SU-DHL-6 (cell line): ENCODE results near the gene TRPT1.

Experiments used
- H2AFZ ChIP-seq: fragments of 200-600 bp; sonication (generic); 2 replicates; pipeline ENCODE4 v1.6.1; 2014; ENCODE audit warnings: low read depth, mild to moderate bottlenecking, moderate library complexity, mixed read lengths, antibody characterized with exemption, low read length; ENCODE audit not compliant: severe bottlenecking
- H3F3A ChIP-seq: fragments of 200-600 bp; shearing (Covaris generic); 2 replicates; pipeline ENCODE4 v1.6.0; 2016; ENCODE audit warnings: antibody characterized with exemption, mild to moderate bottlenecking; ENCODE audit not compliant: insufficient read depth
- H3K27ac ChIP-seq: fragments of 200-600 bp; sonication (generic); 2 replicates; pipeline ENCODE4 v1.5.1; 2016; ENCODE audit warnings: low read depth, mild to moderate bottlenecking, low read length, moderate library complexity, mixed read lengths
- H3K27me3 ChIP-seq: fragments of 200-600 bp; sonication (generic), shearing (Covaris generic); 2 replicates; pipeline ENCODE4 v1.6.0; 2014; ENCODE audit warnings: mild to moderate bottlenecking, low read length
- H3K36me3 ChIP-seq: fragments of 200-600 bp; sonication (generic); 2 replicates; pipeline ENCODE4 v1.6.1; 2014; ENCODE audit warnings: mild to moderate bottlenecking, low read length, mixed read lengths
- H3K4me2 ChIP-seq: fragments of 300-600, 200-600 bp; shearing (Covaris generic), sonication (generic); 2 replicates; pipeline ENCODE4 v1.6.0; 2014; ENCODE audit warnings: low read length, low read depth, mild to moderate bottlenecking; ENCODE audit not compliant: poor library complexity, severe bottlenecking
- H3K4me3 ChIP-seq: fragments of 200-600 bp; sonication (generic); 2 replicates; pipeline ENCODE4 v1.5.1; 2014; ENCODE audit warnings: antibody characterized with exemption, low read length, mild to moderate bottlenecking, mixed read lengths; ENCODE audit not compliant: insufficient read depth, poor library complexity, severe bottlenecking
- H3K79me2 ChIP-seq: fragments of 200-600 bp; sonication (generic); 2 replicates; pipeline ENCODE4 v1.6.1; 2014; ENCODE audit warnings: mild to moderate bottlenecking, low read length, moderate library complexity; ENCODE audit not compliant: insufficient read depth
- H3K9ac ChIP-seq: fragments of 200-600 bp; sonication (generic); 2 replicates; pipeline ENCODE4 v1.7.0; 2014; ENCODE audit warnings: mild to moderate bottlenecking, low read length
- H3K9me2 ChIP-seq: fragments of 200-600 bp; sonication (generic); replicated peaks from 2 replicates; pipeline ENCODE4 v1.6.1; 2014; ENCODE audit warnings: low read length; ENCODE audit not compliant: insufficient read depth
- H3K9me3 ChIP-seq: fragments of 200-600 bp; sonication (generic); 2 replicates; pipeline ENCODE4 v1.6.1; 2014; ENCODE audit warnings: low read length, mixed read lengths; ENCODE audit not compliant: insufficient read depth
- H4K20me1 ChIP-seq: fragments of 200-600 bp; sonication (generic); 2 replicates; pipeline ENCODE4 v1.6.1; 2014; ENCODE audit warnings: low read depth, mild to moderate bottlenecking, antibody characterized with exemption, low read length, moderate library complexity, mixed read lengths
- CTCF ChIP-seq: fragments of 200-600 bp; sonication (generic); IDR thresholded peaks from one replicate; pipeline ENCODE4 v1.5.1; 2017; ENCODE audit warnings: antibody characterized with exemption, mild to moderate bottlenecking, low read length, moderate library complexity; ENCODE audit not compliant: insufficient read depth, poor library complexity, severe bottlenecking
- EZH2phosphoT487 ChIP-seq: fragments of 200-600 bp; sonication (generic), shearing (Covaris generic); conservative IDR thresholded peaks from 2 replicates; pipeline ENCODE4 v1.6.1; 2018; ENCODE audit warnings: mild to moderate bottlenecking, antibody characterized with exemption, low read length, moderate library complexity, mixed read lengths

The TRPT1 gene

DNA sequence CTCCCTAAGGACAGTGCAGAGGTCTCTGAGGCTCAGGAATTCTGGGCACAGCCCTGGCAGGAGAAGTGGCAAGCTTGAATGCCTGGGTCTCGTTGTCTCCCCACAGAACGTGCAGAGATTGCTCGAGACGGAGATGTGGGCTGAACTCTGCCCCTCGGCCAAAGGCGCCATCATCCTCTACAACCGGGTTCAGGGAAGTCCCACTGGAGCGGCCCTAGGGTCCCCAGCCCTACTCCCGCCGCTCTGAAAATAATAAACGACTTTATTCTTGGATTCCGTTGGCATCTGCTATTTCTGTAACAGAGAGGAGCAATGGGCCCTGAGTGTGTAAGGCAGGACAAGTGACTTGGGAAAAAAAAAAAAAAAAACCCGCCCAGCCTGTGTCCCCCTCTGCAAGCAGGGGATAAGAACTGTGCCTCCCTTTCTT, 3.8 kb upstream of the TRPT1 start:
- H3K36me3 ChIP-seq = no peaks in the 10 kb centered on the region
- peak overlapping the region; percentile 54 for H2AFZ ChIP-seq
- peak overlapping the region; percentile 74 for H3K9ac ChIP-seq
- H4K20me1 ChIP-seq = no peaks in the 10 kb centered on the region
- peaks cover 43% of the 10 kb centered on the region for H3F3A ChIP-seq
- no peaks in the 10 kb centered on the region for H3K9me3 ChIP-seq
- no peaks in the 10 kb centered on the region for H3K27me3 ChIP-seq
- H3K4me3 ChIP-seq = peak overlapping the region; percentile 61
- H3K9me2 ChIP-seq = no peaks in the 10 kb centered on the region
- no peaks in the 10 kb centered on the region; the same call in 1 of the 2 replicates for H3K79me2 ChIP-seq
- peak overlapping the region; percentile 80 for H3K4me2 ChIP-seq
- TF ChIP-seq EZH2phosphoT487 (no peak), CTCF (no peak)
- peak overlapping the region; percentile 86 for H3K27ac ChIP-seq

GRCh38 chr11:64229090-64229743, 3.2 kb upstream of the TRPT1 start:
- Histone ChIP-seq H3K36me3 (no peaks in the 10 kb centered on the region), H3K9me2 (no peaks in the 10 kb centered on the region), H3K9ac (peak overlapping the region; percentile 74), H3K4me2 (peak overlapping the region; percentile 80), H3F3A (peaks cover 43% of the 10 kb centered on the region), H3K9me3 (no peaks in the 10 kb centered on the region), H4K20me1 (no peaks in the 10 kb centered on the region), H3K79me2 (no peaks in the 10 kb centered on the region; the same call in 1 of the 2 replicates), H2AFZ (no peak overlapping the region), H3K4me3 (no peak overlapping the region), H3K27me3 (no peaks in the 10 kb centered on the region), H3K27ac (peak overlapping the region; percentile 86)
- TF ChIP-seq EZH2phosphoT487 (no peak), CTCF (no peak)

- H3K36me3 ChIP-seq = no peaks in the 10 kb centered on the region
- H3K79me2 ChIP-seq = no peaks in the 10 kb centered on the region; the same call in 1 of the 2 replicates
- H3K9ac ChIP-seq = peak overlapping the region; percentile 94
- H4K20me1 ChIP-seq = no peaks in the 10 kb centered on the region
- peaks cover 39% of the 10 kb centered on the region for H3F3A ChIP-seq
- no peaks in the 10 kb centered on the region for H3K9me2 ChIP-seq
- H3K4me3 ChIP-seq = peak overlapping the region; percentile 83
- no peaks in the 10 kb centered on the region for H3K27me3 ChIP-seq
- peak overlapping the region; percentile 87 for H3K4me2 ChIP-seq
- H2AFZ ChIP-seq = no peak overlapping the region
- TF ChIP-seq CTCF = no peak
- TF ChIP-seq EZH2phosphoT487 = no peak
- peak overlapping the region; percentile 88 for H3K27ac ChIP-seq
- H3K9me3 ChIP-seq = no peaks in the 10 kb centered on the region
These were observed 1.5 kb upstream of the TRPT1 start for GRCh38 chr11:64227405-64227956.
